Measurements from ENCODE around the gene KIAA1671. TPM values are rescaled to one million over a fixed set of nuclear protein-coding genes. Genes with fewer than 3 reads are reported as not detected.

KIAA1671 gene
- total RNA-seq, 4 donors from 2014 or later = 14.2 to 34.2 (median 22.6) TPM

DNA sequence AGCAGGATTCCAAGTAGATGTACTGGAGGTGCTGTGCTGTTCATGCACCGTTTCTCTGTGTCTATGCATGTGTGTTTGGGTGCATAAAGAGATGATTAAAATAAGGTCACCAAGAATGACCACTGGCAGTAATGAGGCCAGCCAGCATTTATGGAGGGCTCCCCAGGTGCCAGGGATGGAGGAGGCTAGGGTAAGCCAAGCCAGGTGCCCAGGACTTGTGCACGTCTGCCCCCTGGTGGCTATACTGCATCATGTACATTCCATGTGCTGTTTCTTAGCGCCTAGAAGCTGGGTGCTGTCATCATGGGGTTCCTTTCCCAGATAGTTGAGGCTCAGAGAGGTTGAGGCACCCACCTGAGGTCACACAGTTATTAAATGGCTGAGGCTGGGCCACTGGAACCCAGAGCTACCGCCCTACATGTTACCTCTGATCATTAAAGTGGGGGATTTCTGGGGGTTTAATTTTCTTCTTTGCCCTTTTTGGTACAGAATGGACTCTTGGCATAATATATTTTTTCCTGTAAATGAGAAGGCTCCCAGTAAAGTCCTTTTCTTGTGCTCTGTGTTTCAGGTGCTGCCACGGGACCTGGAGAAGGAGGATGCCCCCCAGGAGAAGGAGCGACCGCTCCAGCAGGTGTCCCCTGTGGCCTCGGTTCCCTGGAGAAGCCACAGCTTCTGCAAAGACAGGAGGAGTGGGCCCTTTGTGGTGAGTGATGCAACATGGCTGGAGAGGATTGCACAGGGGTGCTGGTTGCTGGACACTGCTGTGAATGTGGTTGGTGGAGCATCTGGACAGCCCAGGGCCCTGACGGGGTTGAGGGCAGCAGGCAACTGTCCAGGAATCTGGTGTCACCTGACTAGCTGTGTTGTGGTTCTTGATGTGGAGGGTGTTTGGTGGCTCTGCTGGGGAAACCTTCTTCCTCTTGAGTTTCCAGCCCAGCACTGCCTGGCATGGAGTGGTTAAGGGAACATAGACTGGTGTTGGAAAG is 96.4 kb downstream of the KIAA1671 start:
- peaks cover 0 to 7% (median 2%) of the 10 kb centered on the region in 4 donors for H3K9me3 ChIP-seq
- no peak overlapping the region for H3K27ac ChIP-seq (replicated peaks in 1 of 4)
- no peaks in the 10 kb centered on the region for H3K27me3 ChIP-seq
- no peak for DNase-seq (ENCODE audit: extremely low spot score)
- intact Hi-C loops (cut with DNase I) = loop anchor here (1.0 kb wide), 1 partner anchor 97 kb away; the partner anchor contains the start of gene KIAA1671
- no peak overlapping the region for H3K4me3 ChIP-seq
- H3K4me1 ChIP-seq = peaks cover 9 to 23% (median 15%) of the 10 kb centered on the region in 4 donors
- TF ChIP-seq EP300 (IDR thresholded peaks at IDR 0.05) = no peak
- TF ChIP-seq, protein P1, sequence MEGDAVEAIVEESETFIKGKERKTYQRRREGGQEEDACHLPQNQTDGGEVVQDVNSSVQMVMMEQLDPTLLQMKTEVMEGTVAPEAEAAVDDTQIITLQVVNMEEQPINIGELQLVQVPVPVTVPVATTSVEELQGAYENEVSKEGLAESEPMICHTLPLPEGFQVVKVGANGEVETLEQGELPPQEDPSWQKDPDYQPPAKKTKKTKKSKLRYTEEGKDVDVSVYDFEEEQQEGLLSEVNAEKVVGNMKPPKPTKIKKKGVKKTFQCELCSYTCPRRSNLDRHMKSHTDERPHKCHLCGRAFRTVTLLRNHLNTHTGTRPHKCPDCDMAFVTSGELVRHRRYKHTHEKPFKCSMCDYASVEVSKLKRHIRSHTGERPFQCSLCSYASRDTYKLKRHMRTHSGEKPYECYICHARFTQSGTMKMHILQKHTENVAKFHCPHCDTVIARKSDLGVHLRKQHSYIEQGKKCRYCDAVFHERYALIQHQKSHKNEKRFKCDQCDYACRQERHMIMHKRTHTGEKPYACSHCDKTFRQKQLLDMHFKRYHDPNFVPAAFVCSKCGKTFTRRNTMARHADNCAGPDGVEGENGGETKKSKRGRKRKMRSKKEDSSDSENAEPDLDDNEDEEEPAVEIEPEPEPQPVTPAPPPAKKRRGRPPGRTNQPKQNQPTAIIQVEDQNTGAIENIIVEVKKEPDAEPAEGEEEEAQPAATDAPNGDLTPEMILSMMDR (IDR thresholded peaks at IDR 0.05) = peak; percentile 77 to 92 (median 89)
- 62% methylated on average over 9 of the region's 9 CpGs for WGBS
- H3K36me3 ChIP-seq = peaks cover 0 to 23% (median 16%) of the 10 kb centered on the region in 4 donors

DNA sequence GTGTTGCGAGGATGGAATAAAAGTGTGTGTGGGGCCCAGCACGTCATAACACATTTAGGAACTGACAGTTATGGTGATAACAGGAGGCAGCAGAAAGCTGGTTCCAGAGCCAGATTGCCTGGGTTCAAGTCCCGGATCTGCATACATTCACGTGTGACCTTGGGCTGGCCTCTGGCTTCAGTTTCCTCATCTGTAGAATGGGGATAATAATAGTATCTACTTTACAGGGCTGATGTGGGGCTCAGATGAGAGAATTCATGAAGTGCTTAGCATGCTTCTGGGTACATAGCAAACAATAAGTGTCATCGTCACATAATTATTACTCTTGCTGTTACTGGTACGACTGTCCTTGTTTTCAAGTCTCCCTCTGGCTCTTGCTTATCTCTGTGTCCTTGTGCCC is 97.3 kb downstream of the KIAA1671 start:
- no peak for DNase-seq (ENCODE audit: extremely low spot score)
- Histone ChIP-seq H3K36me3 (peaks cover 0 to 23% (median 16%) of the 10 kb centered on the region in 4 donors), H3K27ac (replicated peaks in 1 of 4) (no peak overlapping the region), H3K9me3 (peaks cover 0 to 7% (median 2%) of the 10 kb centered on the region in 4 donors), H3K4me3 (no peak overlapping the region), H3K27me3 (no peaks in the 10 kb centered on the region), H3K4me1 (peaks cover 4 to 15% (median 6%) of the 10 kb centered on the region in 4 donors)
- intact Hi-C loops (cut with DNase I) = no loop called here
- WGBS = 93% methylated on average over 6 of the region's 6 CpGs
- no peak for TF ChIP-seq POLR2A (IDR thresholded peaks at IDR 0.05; ENCODE audit: low read depth)
- TF ChIP-seq EP300 (IDR thresholded peaks at IDR 0.05) = no peak
- TF ChIP-seq, protein P1 (IDR thresholded peaks at IDR 0.05) = no peak
- no peak for TF ChIP-seq POLR2AphosphoS5 (IDR thresholded peaks at IDR 0.05)

DNA sequence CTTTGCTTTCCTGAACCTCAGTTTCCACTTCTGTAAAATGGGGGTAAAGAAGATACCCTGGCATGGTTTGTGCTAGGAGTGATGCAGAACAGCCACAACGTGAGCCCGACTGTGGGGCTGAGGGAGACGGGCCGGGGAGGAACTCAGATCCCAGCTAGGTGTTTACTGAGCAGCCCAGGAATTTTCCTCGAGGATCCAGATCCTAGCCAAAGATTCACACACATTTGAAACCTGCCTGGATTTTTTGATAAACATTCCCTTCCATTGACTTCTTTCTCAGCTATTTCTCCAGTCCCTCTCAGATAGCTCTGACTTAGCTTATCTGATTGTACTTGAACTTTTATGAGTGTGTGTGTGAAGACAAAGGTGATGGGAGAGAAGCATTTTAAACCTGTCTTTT is 98.0 kb downstream of the KIAA1671 start:
- TF ChIP-seq, protein P1 (IDR thresholded peaks at IDR 0.05) = no peak
- no peak for TF ChIP-seq POLR2AphosphoS5 (IDR thresholded peaks at IDR 0.05)
- no peak for TF ChIP-seq EP300 (IDR thresholded peaks at IDR 0.05)
- TF ChIP-seq POLR2A (IDR thresholded peaks at IDR 0.05; ENCODE audit: low read depth) = no peak
- Histone ChIP-seq H3K27ac (replicated peaks in 1 of 4) (no peak overlapping the region), H3K4me1 (peaks cover 0 to 10% (median 5%) of the 10 kb centered on the region in 4 donors), H3K36me3 (peaks cover 0 to 23% (median 16%) of the 10 kb centered on the region in 4 donors), H3K9me3 (peaks cover 0 to 7% (median 2%) of the 10 kb centered on the region in 4 donors), H3K4me3 (no peak overlapping the region), H3K27me3 (no peaks in the 10 kb centered on the region)
- no peak for DNase-seq (ENCODE audit: extremely low spot score)
- 87% methylated on average over 5 of the region's 5 CpGs for WGBS
- intact Hi-C loops (cut with DNase I) = no loop called here

DNA sequence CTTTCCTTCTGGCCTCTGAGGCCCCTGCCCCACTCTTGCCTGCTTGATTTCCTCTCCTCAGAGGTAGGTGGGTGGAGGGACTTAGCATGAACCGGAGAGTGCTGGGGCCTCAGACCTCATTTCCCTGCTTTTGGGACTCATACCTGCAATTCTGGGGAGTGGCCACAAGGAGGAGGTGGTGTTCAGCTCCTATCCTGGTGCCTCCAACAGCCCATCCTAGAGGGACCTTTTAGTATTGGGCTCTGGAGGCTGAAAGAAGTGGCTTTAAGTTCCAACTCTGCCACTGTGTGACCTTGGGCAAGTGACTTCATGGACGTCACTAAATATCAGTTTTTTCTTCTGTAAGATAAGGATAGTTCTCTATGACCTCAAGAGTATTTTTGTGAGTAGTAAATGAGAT is 98.6 kb downstream of the KIAA1671 start:
- 100% methylated on average over 2 of the region's 2 CpGs for WGBS
- intact Hi-C loops (cut with DNase I) = no loop called here
- peaks cover 0 to 7% (median 2%) of the 10 kb centered on the region in 4 donors for H3K9me3 ChIP-seq
- peaks cover 0 to 23% (median 16%) of the 10 kb centered on the region in 4 donors for H3K36me3 ChIP-seq
- no peak overlapping the region for H3K4me3 ChIP-seq
- no peak for DNase-seq (ENCODE audit: extremely low spot score)
- no peak for TF ChIP-seq POLR2AphosphoS5 (IDR thresholded peaks at IDR 0.05)
- no peak for TF ChIP-seq POLR2A (IDR thresholded peaks at IDR 0.05; ENCODE audit: low read depth)
- TF ChIP-seq, protein P1 (IDR thresholded peaks at IDR 0.05) = peak in 1 of 3 experiments; percentile 5
- no peak overlapping the region for H3K27ac ChIP-seq (replicated peaks in 1 of 4)
- peaks cover 0 to 10% (median 5%) of the 10 kb centered on the region in 4 donors for H3K4me1 ChIP-seq
- no peaks in the 10 kb centered on the region for H3K27me3 ChIP-seq

All from esophagus muscularis mucosa (tissue), 4 donors.